HCT116 (cell line): ENCODE data around the gene NOXA1. TPM values are rescaled to one million over a fixed set of nuclear protein-coding genes. Genes with fewer than 3 reads are reported as not detected.

Experiments
- ATAC-seq: fragments of 200-7000 bp; cut with Tn5 transposase; 2 replicates; pipeline ENCODE4 v1.9.1; 2020; ENCODE audit warnings: mild to moderate bottlenecking, moderate library complexity
- BruUV-seq: library from RNA; stranded (reverse); fragments of 400-500 nt; replicated peaks from 2 replicates; lab custom pipeline; 2021; lab: Mats Ljungman, UMichigan
- CTCF ChIA-PET: fragments of 300-600 bp; sonication (Branson Sonifier 250); formaldehyde crosslinking; loops from one replicate; lab custom pipeline; 2021; ENCODE audit warnings: antibody characterized with exemption; lab: Charles Lee
- POLR2A ChIA-PET: fragments of 300-600, 350-600 bp; sonication (Branson Sonifier 250); formaldehyde crosslinking; loops from one replicate; lab custom pipeline; 2021; ENCODE audit warnings: antibody characterized with exemption; lab: Charles Lee
- RAD21 ChIA-PET, 2 experiments: fragments of 300-600 bp; sonication (Branson Sonifier 250); formaldehyde crosslinking; loops; one replicate each; lab custom pipeline; 2023; ENCODE audit warnings: low total read pairs in 2 of 2; ENCODE audit not compliant: uncharacterized antibody in 2 of 2, unreplicated experiment in 2 of 2, low non-redundant PET in 1 of 2; lab: Charles Lee
- DNase-seq: peaks from one replicate; pipeline ENCODE4 v3.0.0-alpha.2; 2010; ENCODE audit warnings: low read depth, low spot score
- H2AFZ ChIP-seq: fragments of 200-600 bp; shearing (Covaris generic), sonication (generic); 2 replicates; pipeline ENCODE4 v1.6.1; 2017; ENCODE audit warnings: low read depth, mixed run types, mixed read lengths, antibody characterized with exemption, low read length; ENCODE audit not compliant: poor library complexity, severe bottlenecking
- H3K27ac ChIP-seq: 2 replicates; pipeline ENCODE4 v1.5.1; 2012; ENCODE audit warnings: low read depth, low read length
- H3K27me3 ChIP-seq: fragments of 200-600 bp; sonication (generic); 2 replicates; pipeline ENCODE4 v1.6.1; 2016; ENCODE audit warnings: mixed run types, low read length, mixed read lengths; ENCODE audit not compliant: insufficient read depth
- H3K36me3 ChIP-seq, 2 experiments: fragments of 200-500 bp in 1 of 2; fragments of 200-600 bp in 1 of 2; sonication (Bioruptor generic) in 1 of 2; sonication (generic) in 1 of 2; 2 replicates each; pipeline versions ENCODE4 v1.5.1 to v1.6.1; 2014 to 2016; ENCODE audit warnings: low read length in 2 of 2, inconsistent platforms in 1 of 2, mixed read lengths in 1 of 2, mixed run types in 1 of 2; ENCODE audit not compliant: insufficient read depth in 2 of 2, control insufficient read depth in 1 of 2
- H3K4me1 ChIP-seq, 2 experiments: fragments of 200-600 bp in 1 of 2; sonication (generic) in 1 of 2; 2 replicates each; pipeline versions ENCODE4 v1.5.1 to v1.6.1; 2012 to 2017; ENCODE audit warnings: low read length in 2 of 2, inconsistent platforms in 1 of 2, mild to moderate bottlenecking in 1 of 2, mixed read lengths in 1 of 2, mixed run types in 1 of 2, moderate library complexity in 1 of 2; ENCODE audit not compliant: insufficient read depth in 2 of 2, control insufficient read depth in 1 of 2
- H3K4me2 ChIP-seq: fragments of 200-600 bp; sonication (generic); 2 replicates; pipeline ENCODE4 v1.6.1; 2017; ENCODE audit warnings: mixed run types, low read length, mixed read lengths
- H3K4me3 ChIP-seq, 2 experiments: fragments of 200-600 bp in 1 of 2; sonication (generic) in 1 of 2; replicated peaks in 1 of 2; 2 replicates each; pipeline ENCODE4 v1.5.1; 2011 to 2016; ENCODE audit warnings: low read length in 2 of 2, control low read depth in 1 of 2, low read depth in 1 of 2, mild to moderate bottlenecking in 1 of 2, mixed read lengths in 1 of 2, mixed run types in 1 of 2
- H3K79me2 ChIP-seq: fragments of 200-600 bp; sonication (generic); 2 replicates; pipeline ENCODE4 v1.6.1; 2017; ENCODE audit warnings: mild to moderate bottlenecking, mixed run types, low read length, moderate library complexity, mixed read lengths; ENCODE audit not compliant: insufficient read depth
- H3K9ac ChIP-seq: fragments of 200-600 bp; sonication (generic); 2 replicates; pipeline ENCODE4 v1.6.1; 2016; ENCODE audit warnings: low read length, mixed read lengths
- H3K9me2 ChIP-seq: fragments of 200-600 bp; sonication (generic), shearing (Covaris generic); 2 replicates; pipeline ENCODE4 v1.6.1; 2017; ENCODE audit warnings: mixed run types, mild to moderate bottlenecking, moderate library complexity; ENCODE audit not compliant: insufficient read depth
- H3K9me3 ChIP-seq, 2 experiments: fragments of 200-500 bp in 1 of 2; fragments of 200-600 bp in 1 of 2; sonication (Bioruptor generic) in 1 of 2; sonication (generic) in 1 of 2; 2 replicates each; pipeline ENCODE4 v1.6.1; 2014 to 2017; ENCODE audit warnings: low read length in 2 of 2, mixed read lengths in 2 of 2, inconsistent platforms in 1 of 2, low read depth in 1 of 2, mild to moderate bottlenecking in 1 of 2, mixed run types in 1 of 2, moderate library complexity in 1 of 2; ENCODE audit not compliant: control insufficient read depth in 1 of 2, insufficient read depth in 1 of 2
- H4K20me1 ChIP-seq: fragments of 200-600 bp; sonication (generic), shearing (Covaris generic); 2 replicates; pipeline ENCODE4 v1.6.1; 2017; ENCODE audit warnings: mixed run types, mild to moderate bottlenecking, moderate library complexity; ENCODE audit not compliant: insufficient read depth
- CBX3 ChIP-seq: IDR thresholded peaks from 2 replicates; pipeline ENCODE4 v1.6.1; 2012; ENCODE audit warnings: low read depth
- CEBPB ChIP-seq: IDR thresholded peaks from 2 replicates; pipeline ENCODE4 v1.6.1; 2012; ENCODE audit warnings: low read depth
- CTCF ChIP-seq, 3 experiments: fragments of 200-600 bp in 1 of 3; sonication (generic) in 1 of 3; IDR thresholded peaks in 2 of 3; conservative IDR thresholded peaks in 1 of 3; 2 replicates each; pipeline ENCODE4 v1.5.1; 2012 to 2017; ENCODE audit warnings: low read depth in 2 of 3, low read length in 2 of 3, antibody characterized with exemption in 1 of 3, borderline replicate concordance in 1 of 3, control low read depth in 1 of 3, mild to moderate bottlenecking in 1 of 3, mixed read lengths in 1 of 3, mixed run types in 1 of 3, moderate library complexity in 1 of 3; ENCODE audit not compliant: insufficient read depth in 1 of 3
- EZH2 ChIP-seq: fragments of 200-600 bp; sonication (generic); IDR thresholded peaks from 2 replicates; pipeline ENCODE4 v1.6.1; 2017; ENCODE audit warnings: antibody characterized with exemption, mixed run types
- JUND ChIP-seq: IDR thresholded peaks from 2 replicates; pipeline ENCODE4 v1.6.1; 2012
- MAX ChIP-seq: IDR thresholded peaks from 2 replicates; pipeline ENCODE4 v1.6.1; 2012
- POLR2A ChIP-seq: IDR thresholded peaks from 2 replicates; pipeline ENCODE4 v1.7.0; 2011; ENCODE audit warnings: borderline replicate concordance; ENCODE audit not compliant: insufficient read depth, insufficient read length; ENCODE audit errors: extremely low read depth
- POLR2AphosphoS5 ChIP-seq: IDR thresholded peaks from 2 replicates; pipeline ENCODE4 v1.6.1; 2011; ENCODE audit warnings: mild to moderate bottlenecking, low read depth, low read length, moderate library complexity
- RAD21 ChIP-seq: IDR thresholded peaks from 2 replicates; pipeline ENCODE4 v1.6.1; 2012; ENCODE audit warnings: low read depth, mild to moderate bottlenecking
- SIN3A ChIP-seq: IDR thresholded peaks from 2 replicates; pipeline ENCODE4 v1.6.1; 2012; ENCODE audit warnings: low read depth
- YY1 ChIP-seq: IDR thresholded peaks from 2 replicates; pipeline ENCODE4 v1.6.1; 2011; ENCODE audit warnings: low read length, low read depth, moderate library complexity, mild to moderate bottlenecking; ENCODE audit not compliant: insufficient replicate concordance; ENCODE audit errors: extremely low read depth
- ZBTB33 ChIP-seq: IDR thresholded peaks from 2 replicates; pipeline ENCODE4 v1.6.1; 2011; ENCODE audit warnings: mild to moderate bottlenecking, low read length, moderate library complexity; ENCODE audit not compliant: insufficient replicate concordance; ENCODE audit errors: extremely low read depth
- ZNF274 ChIP-seq: fragments of 200-500 bp; sonication (Bioruptor generic); IDR thresholded peaks from 2 replicates; pipeline ENCODE4 v1.6.1; 2014; ENCODE audit warnings: mild to moderate bottlenecking, low read depth, low read length, inconsistent platforms
- intact Hi-C: fragments of 100-400 bp; cut with micrococcal nuclease; formaldehyde crosslinking; loops from 2 replicates; pipeline ENCODE4 v1.10.0; 2022
- total RNA-seq: library from RNA; stranded (reverse); gene quantifications from one replicate; pipeline ENCODE4 v1.2.1, GENCODE V29; 2021; ENCODE audit not compliant: unreplicated experiment

Gene NOXA1
- total RNA-seq, 1 experiment from 2014 or later = 13.2 TPM

GRCh38 chr9:137407590-137408300 lies 15.4 kb upstream of the NOXA1 start:
- no peak for DNase-seq
- Histone ChIP-seq H3K36me3 (no peaks in the 10 kb centered on the region), H3K79me2 (peaks cover 7% of the 10 kb centered on the region; the same call in 1 of the 2 replicates), H3K27me3 (no peaks in the 10 kb centered on the region), H3K9ac (peak overlapping the region; percentile 60), H3K4me1 (peaks cover 33 to 55% of the 10 kb centered on the region in 2 experiments), H3K4me3 (peak overlapping the region in 1 of 2 experiments; percentile 51; a peak in 1 of 4 replicates), H3K4me2 (peak overlapping the region; percentile 82), H3K27ac (no peak overlapping the region; the same call in 1 of the 2 replicates), H2AFZ (no peak overlapping the region), H4K20me1 (no peaks in the 10 kb centered on the region), H3K9me3 (no peaks in the 10 kb centered on the region), H3K9me2 (no peaks in the 10 kb centered on the region)
- no peak for ATAC-seq
- TF ChIP-seq RAD21 (no peak), POLR2A (no peak)
- BruUV-seq = no TSS peak
- ChIA-PET POLR2A (no interaction called here), RAD21 (interaction anchor here in 1 of 2 experiments (0.6 kb wide), 1 partner anchor 15 kb away, joined by 14 read pairs; the partner anchor contains the start of genes EXD3 and NOXA1), CTCF (interaction anchor here (0.7 to 1.4 kb wide), 4 partner anchors 16 to 171 kb away, joined by 3 read pairs; no protein-coding TSS in a partner anchor)
- intact Hi-C loops = loop anchor here (2.0 kb wide), 2 partner anchors 107 to 121 kb away; no protein-coding TSS in a partner anchor

- Histone ChIP-seq H3K36me3 (no peaks in the 10 kb centered on the region), H4K20me1 (no peaks in the 10 kb centered on the region), H3K27ac (no peak overlapping the region), H3K79me2 (peaks cover 7% of the 10 kb centered on the region; the same call in 1 of the 2 replicates), H2AFZ (no peak overlapping the region), H3K4me3 (no peak overlapping the region), H3K9me3 (no peaks in the 10 kb centered on the region), H3K9me2 (no peaks in the 10 kb centered on the region), H3K9ac (no peak overlapping the region), H3K4me2 (no peak overlapping the region), H3K4me1 (peaks cover 41 to 62% of the 10 kb centered on the region in 2 experiments), H3K27me3 (no peaks in the 10 kb centered on the region)
- POLR2A ChIA-PET = interaction anchor here (0.9 to 1.1 kb wide), 2 partner anchors 107 to 131 kb away, joined by 3 read pairs; partner anchors contain the start of genes NRARP and TOR4A
- DNase-seq (no peak), ATAC-seq (no peak)
- CTCF ChIA-PET = interaction anchor here (0.7 to 2.1 kb wide), 5 partner anchors 107 to 172 kb away, joined by 3 to 5 read pairs (median 3); partner anchors contain the start of gene NRARP
- BruUV-seq = no TSS peak
- intact Hi-C loops = no loop called here
- TF ChIP-seq MAX (no peak), CEBPB (no peak), CBX3 (no peak), YY1 (no peak), POLR2AphosphoS5 (no peak), ZBTB33 (no peak), ZNF274 (no peak), CTCF (IDR thresholded peaks at IDR 0.05 in 2 of 3, conservative IDR thresholded peaks at IDR 0.05 in 1 of 3; ENCODE audit: borderline replicate concordance in 1 of 3, insufficient read depth in 1 of 3, low read depth in 2 of 3, low read length in 2 of 3) (no peak), JUND (no peak), SIN3A (no peak), EZH2 (no peak)
- RAD21 ChIA-PET = interaction anchor here in 1 of 2 experiments (0.6 kb wide), 1 partner anchor 14 kb away, joined by 11 read pairs; the partner anchor contains the start of genes EXD3 and NOXA1
Observed at GRCh38 chr9:137408651-137409405, 14.4 kb upstream of the NOXA1 start.
